HG03066 (cell line): ENCODE measurements around the gene ERCC2.
"Not testable (repeated sequence)": the region's sequence is repeated elsewhere in the genome, so short reads cannot be mapped to it uniquely, and the experiment has no call there.

Experiments used
- ATAC-seq: cut with Tn5 transposase; IDR thresholded peaks from one replicate; pipeline ENCODE4 v1.9.1; 2021; ENCODE audit warnings: low read depth; ENCODE audit not compliant: unreplicated experiment

Gene ERCC2

GRCh38 chr19:45370410-45371204, at the start of gene ERCC2:
ERCC2 (minus strand) TSS chr19:45370573; CDS start chr19:45370540, 33 bp downstream.
- ATAC-seq: peak; percentile 95

- ATAC-seq: no peak
Observed at GRCh38 chr19:45419895-45420294, 49.5 kb upstream of the ERCC2 start.

GRCh38 chr19:45419396-45419795, 49.0 kb upstream of the ERCC2 start:
- no peak for ATAC-seq

DNA sequence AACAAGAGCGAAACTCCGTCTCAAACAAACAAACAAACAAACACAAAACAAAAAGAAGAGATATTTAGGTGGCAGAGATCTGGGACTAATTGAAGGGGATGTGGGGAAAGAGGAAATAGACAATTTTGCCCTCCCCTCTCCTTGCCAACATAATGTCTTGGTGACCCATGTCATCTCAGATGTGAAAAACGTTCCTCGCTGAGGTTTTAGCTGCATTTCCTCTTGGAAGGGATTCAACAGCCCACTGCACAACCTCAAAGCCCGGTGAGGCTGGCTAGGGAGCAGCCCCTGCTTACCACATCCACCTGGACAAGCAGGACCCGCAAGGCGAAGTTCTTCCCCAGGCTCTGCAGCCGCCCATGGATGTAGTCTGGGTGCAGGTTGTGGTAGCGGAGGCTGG, 48.4 kb upstream of the ERCC2 start:
- no peak for ATAC-seq

DNA sequence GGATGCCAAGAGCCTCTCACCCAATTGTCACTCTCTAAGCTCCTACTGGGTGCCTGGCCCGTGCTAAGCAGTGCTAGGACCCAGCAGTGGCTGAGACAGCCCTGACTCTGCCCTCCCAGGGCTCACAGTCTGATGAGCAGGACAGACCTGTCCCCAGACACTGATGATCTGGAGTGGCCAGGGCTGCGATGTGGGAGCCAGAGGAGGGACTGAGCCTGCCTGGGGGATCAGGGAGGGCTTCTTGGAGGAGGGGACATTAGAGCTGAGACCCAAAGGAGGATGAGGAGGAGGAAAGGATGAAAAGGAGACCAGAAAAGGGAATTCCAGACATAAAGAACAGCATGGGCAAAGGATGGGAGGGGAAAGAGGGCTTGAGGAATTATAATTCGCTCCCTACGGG, 46.8 kb upstream of the ERCC2 start:
- no peak for ATAC-seq

DNA sequence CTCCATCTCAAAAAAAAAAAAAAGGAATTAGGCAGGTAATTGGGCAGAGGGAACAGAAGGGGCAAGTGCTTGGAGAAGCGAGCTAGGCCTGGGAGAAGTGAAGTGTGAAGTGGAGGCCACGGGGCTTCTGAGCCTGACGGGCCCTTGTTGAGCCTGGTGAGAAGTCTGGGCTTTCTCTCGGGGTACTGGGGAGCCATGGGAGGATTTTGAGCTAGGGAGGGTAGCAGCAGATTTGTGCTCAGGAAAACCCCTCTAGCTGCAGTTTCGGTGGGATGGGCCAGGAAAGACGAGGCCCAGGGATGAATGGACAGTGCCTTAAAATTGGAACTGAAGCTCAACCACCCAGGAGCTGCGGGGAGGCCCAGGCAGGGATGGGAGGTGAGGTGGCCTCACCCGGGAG, 44.1 kb upstream of the ERCC2 start:
- no peak for ATAC-seq

DNA sequence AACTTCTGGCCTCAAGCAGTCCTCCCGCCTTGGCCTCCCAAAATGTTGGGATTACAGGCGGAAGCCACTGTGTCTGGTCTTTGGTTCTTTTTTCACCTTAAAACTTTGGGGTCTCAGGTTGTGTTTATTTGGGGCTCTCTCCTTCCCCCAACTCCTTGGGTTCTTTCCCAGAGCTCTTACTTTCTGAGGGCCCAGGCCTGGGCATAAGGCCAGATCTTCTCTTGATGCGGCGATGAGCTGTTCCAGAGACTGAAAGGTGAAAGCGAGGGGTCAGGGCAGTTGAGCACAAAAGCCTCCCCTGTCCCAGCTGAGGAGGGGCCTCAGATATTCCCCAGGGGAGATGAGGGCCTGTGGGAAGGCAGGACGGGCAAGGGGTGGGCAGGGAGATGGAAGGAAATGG, 43.1 kb upstream of the ERCC2 start:
- no peak for ATAC-seq

- ATAC-seq: not testable (repeated sequence)
Observed at GRCh38 chr19:45410330-45410729, 40.0 kb upstream of the ERCC2 start.

DNA sequence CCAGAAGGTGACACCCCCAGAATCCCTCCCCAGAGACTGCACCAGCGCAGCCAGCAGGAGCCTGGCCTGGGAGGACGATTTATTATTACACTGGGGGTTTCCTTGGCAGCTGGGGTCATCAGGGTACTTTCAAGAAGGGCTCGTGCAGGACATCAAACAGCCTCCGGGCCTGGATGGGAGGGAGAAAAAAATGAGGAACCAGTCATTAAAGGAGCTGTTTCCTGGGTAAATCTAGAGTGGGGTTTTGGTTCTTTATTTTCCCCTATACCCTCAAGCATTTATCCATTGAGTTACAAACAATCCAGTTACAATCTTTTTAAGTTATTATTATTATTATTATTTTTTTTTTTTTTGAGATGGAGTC, 39.2 kb upstream of the ERCC2 start:
- no peak for ATAC-seq

DNA sequence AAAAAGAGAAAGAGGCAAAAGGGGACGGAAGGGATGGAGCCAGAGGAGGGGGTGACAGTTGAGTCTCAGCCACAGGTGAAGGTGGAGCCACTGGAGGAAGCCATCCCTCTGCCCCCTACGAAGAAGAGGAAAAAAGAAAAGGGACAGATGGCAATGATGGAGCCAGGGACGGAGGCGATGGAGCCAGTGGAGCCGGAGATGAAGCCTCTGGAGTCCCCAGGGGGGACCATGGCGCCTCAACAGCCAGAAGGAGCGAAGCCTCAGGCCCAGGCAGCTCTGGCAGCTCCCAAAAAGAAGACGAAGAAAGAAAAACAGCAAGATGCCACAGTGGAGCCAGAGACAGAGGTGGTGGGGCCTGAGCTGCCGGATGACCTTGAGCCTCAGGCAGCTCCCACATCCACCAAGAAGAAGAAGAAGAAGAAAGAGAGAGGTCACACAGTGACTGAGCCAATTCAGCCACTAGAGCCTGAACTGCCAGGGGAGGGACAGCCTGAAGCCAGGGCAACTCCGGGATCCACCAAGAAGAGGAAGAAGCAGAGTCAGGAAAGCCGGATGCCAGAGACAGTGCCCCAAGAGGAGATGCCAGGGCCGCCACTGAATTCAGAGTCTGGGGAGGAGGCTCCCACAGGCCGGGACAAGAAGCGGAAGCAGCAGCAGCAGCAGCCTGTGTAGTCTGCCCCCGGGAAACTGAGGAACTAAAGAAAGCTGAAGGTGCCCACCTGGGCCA, 38.6 kb upstream of the ERCC2 start:
- ATAC-seq: no peak

DNA sequence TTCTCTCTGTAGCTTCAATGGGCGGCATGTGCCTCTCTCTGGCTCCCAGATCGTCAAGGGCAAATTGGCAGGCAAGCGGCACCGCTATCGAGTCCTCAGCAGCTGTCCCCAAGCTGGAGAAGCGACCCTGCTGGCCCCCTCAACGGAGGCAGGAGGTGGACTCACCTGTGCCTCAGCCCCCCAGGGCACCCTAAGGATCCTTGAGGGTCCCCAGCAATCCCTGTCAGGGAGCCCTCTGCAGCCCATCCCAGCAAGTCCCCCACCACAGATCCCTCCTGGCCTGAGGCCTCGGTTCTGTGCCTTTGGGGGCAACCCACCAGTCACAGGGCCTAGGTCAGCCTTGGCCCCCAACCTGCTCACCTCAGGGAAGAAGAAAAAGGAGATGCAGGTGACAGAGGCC, 37.7 kb upstream of the ERCC2 start:
- no peak for ATAC-seq

- not testable (repeated sequence) for ATAC-seq
Observed at GRCh38 chr19:45407585-45407984, 37.2 kb upstream of the ERCC2 start.

GRCh38 chr19:45407091-45407375, 36.7 kb upstream of the ERCC2 start:
- ATAC-seq: no peak

GRCh38 chr19:45406226-45407090, 36.1 kb upstream of the ERCC2 start, which contains the start of gene POLR1G:
POLR1G (plus strand) TSS chr19:45406644; CDS start chr19:45406697, 53 bp downstream.
- ATAC-seq: peak; percentile 65

DNA sequence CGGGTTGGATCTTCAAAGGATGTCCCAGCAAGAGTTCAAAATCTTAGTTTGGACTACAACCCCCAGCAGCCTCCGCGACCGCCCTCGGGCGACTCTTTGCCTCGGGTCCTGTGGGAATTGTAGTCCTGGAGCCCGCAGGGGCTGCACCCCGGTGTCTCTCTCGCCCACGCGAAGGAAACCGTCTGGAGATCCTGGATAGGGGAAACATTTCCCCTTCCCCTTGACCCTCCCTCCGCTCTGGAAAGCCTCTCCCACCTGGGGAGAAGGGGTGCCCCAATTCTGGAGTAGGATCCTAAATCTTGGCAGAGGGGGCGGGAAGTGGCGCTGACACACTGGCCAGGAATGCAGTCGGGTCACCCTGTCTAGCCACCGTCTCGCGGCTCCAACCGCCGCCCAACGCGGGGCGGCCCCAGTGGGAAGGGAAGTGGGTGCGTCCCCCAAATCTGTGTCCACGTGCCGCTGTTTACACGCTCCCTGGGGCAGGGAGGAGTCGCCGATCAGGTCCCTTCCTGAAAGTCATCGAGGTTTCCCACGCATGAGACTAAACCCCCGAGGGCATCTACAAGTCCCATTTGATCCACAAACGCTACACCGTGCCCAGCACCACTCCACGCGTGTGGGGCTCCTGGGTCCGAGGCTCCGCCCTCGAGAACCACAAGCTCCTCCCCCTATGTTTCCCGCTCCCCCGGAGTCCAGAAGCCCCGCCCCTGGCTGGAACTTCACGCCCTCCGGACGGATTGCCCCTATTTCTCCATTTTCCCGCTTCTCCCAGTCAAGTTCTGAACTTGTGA, 35.3 kb upstream of the ERCC2 start:
- peak; percentile 39 for ATAC-seq

- ATAC-seq: no peak
Observed at GRCh38 chr19:45404557-45405434, 34.4 kb upstream of the ERCC2 start, which contains the start of gene PPP1R13L. PPP1R13L (minus strand) TSS chr19:45405069; CDS start chr19:45398318, 6,751 bp downstream.

DNA sequence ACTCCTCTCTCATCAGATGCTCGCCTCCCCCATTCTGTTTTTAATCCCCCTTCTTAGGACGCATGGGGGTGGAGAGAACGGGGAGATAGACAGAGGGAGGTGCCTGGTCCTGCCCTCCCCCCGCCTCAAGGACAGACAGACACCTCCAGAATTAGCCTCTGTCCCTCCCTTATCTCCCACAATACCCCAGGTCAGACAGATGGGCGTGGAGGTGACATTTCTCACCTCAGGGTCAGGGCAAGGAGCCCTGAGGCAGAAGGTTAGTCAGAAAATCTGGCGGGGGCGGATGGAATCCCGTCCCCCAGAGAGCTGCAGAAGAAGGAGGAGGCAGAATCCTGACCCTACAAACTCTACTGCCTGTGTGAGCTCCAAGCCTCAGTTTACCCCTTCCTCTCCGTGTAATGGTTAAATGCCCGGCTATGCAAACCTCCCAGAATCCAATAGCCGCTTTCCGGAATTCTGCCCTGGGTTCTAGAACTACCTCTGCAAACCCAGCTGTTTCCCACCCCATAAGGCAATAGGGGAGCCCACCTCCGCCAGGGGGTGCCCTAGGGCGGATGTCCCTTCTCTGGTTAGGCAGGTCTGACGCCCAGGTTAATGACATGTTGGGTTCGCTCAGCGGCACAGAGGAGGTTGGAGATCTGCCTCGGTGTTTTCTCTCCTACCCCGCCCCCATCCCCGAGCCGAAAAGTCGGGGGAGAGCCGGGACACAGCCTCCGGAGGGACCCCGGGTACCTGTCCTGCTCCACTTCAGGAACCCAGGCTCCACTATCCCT, 33.6 kb upstream of the ERCC2 start:
- no peak for ATAC-seq

GRCh38 chr19:45403272-45403671, 32.9 kb upstream of the ERCC2 start:
- ATAC-seq: no peak
